DND-41 (cell line): ENCODE results near the gene STXBP4.

ENCODE experiments used
- ATAC-seq: fragments of 200-7000 bp; cut with Tn5 transposase; 3 replicates; pipeline ENCODE4 v1.9.1; 2021; ENCODE audit warnings: low read depth; ENCODE audit not compliant: insufficient read depth
- DNase-seq: peaks from one replicate; pipeline ENCODE4 v3.0.0-alpha.2; 2020
- H2AFZ ChIP-seq: 2 replicates; pipeline ENCODE4 v1.6.0; 2012; ENCODE audit warnings: low read depth, low read length
- H3K27ac ChIP-seq: 2 replicates; pipeline ENCODE4 v1.5.1; 2012; ENCODE audit warnings: low read length, inconsistent platforms
- H3K27me3 ChIP-seq: fragments of 200-600 bp; sonication (generic); 2 replicates; pipeline ENCODE4 v1.6.0; 2012; ENCODE audit warnings: low read length, mild to moderate bottlenecking, inconsistent platforms; ENCODE audit not compliant: insufficient read depth, poor library complexity
- H3K36me3 ChIP-seq: 2 replicates; pipeline ENCODE4 v1.5.1; 2012; ENCODE audit warnings: low read length, inconsistent platforms; ENCODE audit not compliant: insufficient read depth
- H3K4me1 ChIP-seq: 2 replicates; pipeline ENCODE4 v1.5.1; 2012; ENCODE audit warnings: mild to moderate bottlenecking, low read length; ENCODE audit not compliant: insufficient read depth
- H3K4me2 ChIP-seq: 2 replicates; pipeline ENCODE4 v1.6.0; 2012; ENCODE audit warnings: mild to moderate bottlenecking, moderate library complexity, low read length, inconsistent platforms; ENCODE audit not compliant: insufficient read depth
- H3K4me3 ChIP-seq, 2 experiments: fragments of 200-600 bp in 1 of 2; shearing (Covaris generic) in 1 of 2; 2 replicates each; pipeline ENCODE4 v1.5.1; 2012 to 2016; ENCODE audit warnings: inconsistent platforms in 2 of 2, low read length in 2 of 2, mild to moderate bottlenecking in 2 of 2, low read depth in 1 of 2, moderate library complexity in 1 of 2
- H3K79me2 ChIP-seq: 2 replicates; pipeline ENCODE4 v1.6.0; 2012; ENCODE audit warnings: low read length, inconsistent platforms; ENCODE audit not compliant: insufficient read depth
- H3K9ac ChIP-seq: 2 replicates; pipeline ENCODE4 v1.6.0; 2012; ENCODE audit warnings: low read depth, mild to moderate bottlenecking, inconsistent platforms, low read length, moderate library complexity
- H3K9me3 ChIP-seq: 2 replicates; pipeline ENCODE4 v1.5.1; 2012; ENCODE audit warnings: low read length, moderate library complexity, mild to moderate bottlenecking, inconsistent platforms; ENCODE audit not compliant: insufficient read depth, severe bottlenecking
- H4K20me1 ChIP-seq: 2 replicates; pipeline ENCODE4 v1.6.0; 2012; ENCODE audit warnings: low read length; ENCODE audit not compliant: insufficient read depth
- EZH2 ChIP-seq: IDR thresholded peaks from 3 replicates; pipeline ENCODE4 v1.6.1; 2012; ENCODE audit warnings: borderline replicate concordance, low read depth, mild to moderate bottlenecking, moderate library complexity, low read length, inconsistent platforms; ENCODE audit not compliant: severe bottlenecking
- TF ChIP-seq, protein P1 (sequence below): IDR thresholded peaks from 2 replicates; pipeline ENCODE4 v1.5.1; 2012; ENCODE audit warnings: borderline replicate concordance, low read length, moderate library complexity, mild to moderate bottlenecking; ENCODE audit not compliant: poor library complexity, severe bottlenecking; ENCODE audit errors: extremely low read depth

The STXBP4 gene

DNA sequence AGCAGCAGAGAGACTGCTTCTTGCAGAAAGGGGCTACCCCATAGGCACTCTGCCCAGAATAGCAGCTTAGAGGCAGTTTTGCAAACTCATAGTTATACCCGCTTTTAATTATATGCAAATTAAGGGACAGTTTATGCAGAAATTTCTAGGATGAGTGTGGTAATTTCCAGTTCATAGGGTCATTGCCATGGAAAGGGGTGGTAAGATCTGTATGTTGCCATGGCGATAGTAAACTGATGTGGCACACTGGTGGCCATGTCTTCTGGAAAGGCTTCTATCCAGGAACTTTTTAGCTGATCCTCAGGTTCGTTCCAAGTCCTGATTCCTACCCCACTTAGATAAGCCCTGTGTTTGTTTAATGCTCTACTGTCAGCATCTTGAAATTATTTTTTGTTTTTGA, 6.2 kb downstream of the STXBP4 start:
- H3K79me2 ChIP-seq, result peaks cover 32% of the 10 kb centered on the region
- H2AFZ ChIP-seq, result no peak overlapping the region
- H3K9me3 ChIP-seq, result peaks cover 5% of the 10 kb centered on the region
- no peak overlapping the region for H3K4me3 ChIP-seq
- H4K20me1 ChIP-seq, result peaks cover 5% of the 10 kb centered on the region; the same call in 1 of the 2 replicates
- TF ChIP-seq EZH2, result no peak
- TF ChIP-seq, protein P1, sequence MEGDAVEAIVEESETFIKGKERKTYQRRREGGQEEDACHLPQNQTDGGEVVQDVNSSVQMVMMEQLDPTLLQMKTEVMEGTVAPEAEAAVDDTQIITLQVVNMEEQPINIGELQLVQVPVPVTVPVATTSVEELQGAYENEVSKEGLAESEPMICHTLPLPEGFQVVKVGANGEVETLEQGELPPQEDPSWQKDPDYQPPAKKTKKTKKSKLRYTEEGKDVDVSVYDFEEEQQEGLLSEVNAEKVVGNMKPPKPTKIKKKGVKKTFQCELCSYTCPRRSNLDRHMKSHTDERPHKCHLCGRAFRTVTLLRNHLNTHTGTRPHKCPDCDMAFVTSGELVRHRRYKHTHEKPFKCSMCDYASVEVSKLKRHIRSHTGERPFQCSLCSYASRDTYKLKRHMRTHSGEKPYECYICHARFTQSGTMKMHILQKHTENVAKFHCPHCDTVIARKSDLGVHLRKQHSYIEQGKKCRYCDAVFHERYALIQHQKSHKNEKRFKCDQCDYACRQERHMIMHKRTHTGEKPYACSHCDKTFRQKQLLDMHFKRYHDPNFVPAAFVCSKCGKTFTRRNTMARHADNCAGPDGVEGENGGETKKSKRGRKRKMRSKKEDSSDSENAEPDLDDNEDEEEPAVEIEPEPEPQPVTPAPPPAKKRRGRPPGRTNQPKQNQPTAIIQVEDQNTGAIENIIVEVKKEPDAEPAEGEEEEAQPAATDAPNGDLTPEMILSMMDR, result no peak
- no peaks in the 10 kb centered on the region for H3K27me3 ChIP-seq
- no peak overlapping the region for H3K4me2 ChIP-seq
- peaks cover 11% of the 10 kb centered on the region for H3K4me1 ChIP-seq
- H3K27ac ChIP-seq, result no peak overlapping the region
- ATAC-seq (no peak), DNase-seq (no peak)
- no peak overlapping the region for H3K9ac ChIP-seq
- H3K36me3 ChIP-seq, result no peaks in the 10 kb centered on the region

DNA sequence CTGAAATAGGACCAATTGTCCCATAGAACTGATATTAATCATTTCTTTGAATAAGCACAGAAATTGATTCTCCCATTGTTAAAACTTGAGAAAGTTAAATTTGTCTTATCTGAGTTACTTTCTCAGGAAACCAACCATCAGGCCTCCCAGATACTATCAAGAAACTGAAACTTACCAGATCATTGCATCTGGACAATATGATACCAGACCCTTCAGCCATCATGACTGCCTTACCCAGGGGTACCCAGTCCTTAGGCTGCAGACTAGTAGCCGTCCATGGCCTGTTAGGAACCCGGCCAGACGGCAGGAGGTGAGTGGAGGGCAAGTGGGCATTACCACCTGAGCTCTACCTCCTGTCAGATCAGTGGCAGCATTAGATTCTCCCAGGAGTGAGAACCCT, 7.8 kb downstream of the STXBP4 start:
- no peaks in the 10 kb centered on the region for H3K36me3 ChIP-seq
- ATAC-seq (no peak), DNase-seq (no peak)
- H3K9me3 ChIP-seq, result peaks cover 12% of the 10 kb centered on the region
- TF ChIP-seq, protein P1, result no peak
- TF ChIP-seq EZH2, result no peak
- H4K20me1 ChIP-seq, result peaks cover 5% of the 10 kb centered on the region; the same call in 1 of the 2 replicates
- H3K4me3 ChIP-seq, result no peak overlapping the region
- H3K9ac ChIP-seq, result no peak overlapping the region
- H3K27me3 ChIP-seq, result no peaks in the 10 kb centered on the region
- H3K4me2 ChIP-seq, result no peak overlapping the region
- no peak overlapping the region for H2AFZ ChIP-seq
- H3K79me2 ChIP-seq, result peaks cover 24% of the 10 kb centered on the region
- no peak overlapping the region for H3K27ac ChIP-seq
- H3K4me1 ChIP-seq, result 0 out of 2 replicates have a peak, but pooled peaks cover 2% of the 10 kb centered on the region

DNA sequence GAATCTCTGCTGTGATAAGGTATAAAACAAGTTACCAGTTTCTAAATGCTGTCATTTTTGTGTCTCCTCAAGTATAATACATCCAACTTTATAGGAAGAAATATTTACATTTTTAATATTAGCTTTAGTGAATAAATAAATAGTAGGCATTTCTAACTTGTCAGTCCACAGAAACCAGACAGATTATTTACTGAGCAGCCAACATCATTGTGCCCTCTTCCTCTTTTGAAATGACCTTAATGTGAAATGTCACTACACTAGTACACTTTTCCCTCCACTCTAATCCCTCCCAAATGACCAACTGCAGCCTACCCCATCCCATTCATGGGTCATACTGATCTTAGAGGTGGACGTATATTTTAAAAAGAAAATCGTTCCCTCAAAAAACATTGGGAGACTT, 9.2 kb downstream of the STXBP4 start:
- peaks cover 12% of the 10 kb centered on the region for H3K9me3 ChIP-seq
- DNase-seq (no peak), ATAC-seq (no peak)
- no peak overlapping the region for H2AFZ ChIP-seq
- 0 out of 2 replicates have a peak, but pooled peaks cover 1% of the 10 kb centered on the region for H3K4me1 ChIP-seq
- H3K27me3 ChIP-seq, result no peaks in the 10 kb centered on the region
- peaks cover 5% of the 10 kb centered on the region; the same call in 1 of the 2 replicates for H4K20me1 ChIP-seq
- H3K9ac ChIP-seq, result no peak overlapping the region
- no peak overlapping the region for H3K4me2 ChIP-seq
- H3K4me3 ChIP-seq, result no peak overlapping the region
- no peaks in the 10 kb centered on the region for H3K36me3 ChIP-seq
- no peak for TF ChIP-seq EZH2
- TF ChIP-seq, protein P1, result no peak
- H3K27ac ChIP-seq, result no peak overlapping the region
- peaks cover 20% of the 10 kb centered on the region for H3K79me2 ChIP-seq

DNA sequence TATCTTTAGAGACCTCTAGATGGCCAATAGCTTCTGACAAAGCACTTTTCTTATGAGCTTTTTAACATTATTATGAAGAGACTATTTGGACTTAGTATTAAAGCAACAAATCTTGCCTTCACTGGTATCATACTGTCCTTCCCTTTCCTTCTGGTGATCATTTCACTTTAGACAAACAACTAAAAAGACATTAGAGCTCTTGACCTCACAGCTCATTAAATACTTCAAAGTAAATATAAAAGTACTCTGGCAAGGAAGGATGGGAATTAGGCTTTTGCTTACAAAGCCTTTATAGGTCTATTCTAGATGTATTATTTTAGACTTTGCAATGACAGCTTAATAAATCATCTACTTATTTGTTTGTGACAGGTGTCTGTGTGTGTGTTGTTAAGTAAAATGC, 11.1 kb downstream of the STXBP4 start:
- Histone ChIP-seq H3K9me3 (peaks cover 12% of the 10 kb centered on the region), H3K4me2 (no peak overlapping the region), H2AFZ (no peak overlapping the region), H3K27ac (no peak overlapping the region), H3K4me1 (no peaks in the 10 kb centered on the region), H3K79me2 (peaks cover 21% of the 10 kb centered on the region), H3K36me3 (no peaks in the 10 kb centered on the region), H4K20me1 (peaks cover 3% of the 10 kb centered on the region; the same call in 1 of the 2 replicates), H3K27me3 (no peaks in the 10 kb centered on the region), H3K9ac (no peak overlapping the region), H3K4me3 (no peak overlapping the region)
- DNase-seq (no peak), ATAC-seq (no peak)
- TF ChIP-seq, protein P1, result no peak
- no peak for TF ChIP-seq EZH2
